ENCODE results near the gene TTLL8.

TTLL8 gene

GRCh38 chr22:49975543-49976389 is 82.3 kb downstream of the TTLL8 start:
- H3K4me3 ChIP-seq (ENCODE audit: control insufficient read depth in 1 of 7, extremely low read depth in 1 of 7, insufficient read depth in 4 of 7, low read depth in 2 of 7, low read length in 6 of 7) = no peak overlapping the region
- H3K36me3 ChIP-seq (ENCODE audit: control insufficient read depth in 4 of 4, insufficient read depth in 4 of 4, low read length in 3 of 4) = no peaks in the 10 kb centered on the region
- 31% methylated on average over 11 of the region's 17 CpGs for WGBS (ENCODE audit: insufficient coverage)
- POLR2A ChIA-PET = interaction anchor here (1.0 kb wide), 1 partner anchor 12 kb away, joined by 3 read pairs; no protein-coding TSS in a partner anchor
- CTCF ChIA-PET = no interaction called here
- H3K27me3 ChIP-seq (replicated peaks in 2 of 5; ENCODE audit: control insufficient read depth in 4 of 5, insufficient read depth in 5 of 5, low read length in 4 of 5) = peaks cover 0 to 11% (median 0%) of the 10 kb centered on the region in 5 experiments
- no peak overlapping the region for H3K27ac ChIP-seq (ENCODE audit: insufficient read depth in 1 of 2, low read depth in 1 of 2, low read length in 2 of 2, poor library complexity in 1 of 2, severe bottlenecking in 2 of 2)
- peaks cover 0 to 22% (median 18%) of the 10 kb centered on the region in 4 experiments for H3K4me1 ChIP-seq (ENCODE audit: control extremely low read depth in 1 of 4, control insufficient read depth in 4 of 4, insufficient read depth in 4 of 4, low read length in 3 of 4)
- peak in 1 of 3 donors; percentile 60 for DNase-seq
- H3K9me3 ChIP-seq (ENCODE audit: control extremely low read depth in 1 of 5, control insufficient read depth in 4 of 5, insufficient read depth in 2 of 5, low read depth in 1 of 5, low read length in 4 of 5) = peaks cover 0 to 8% (median 2%) of the 10 kb centered on the region in 5 experiments

GRCh38 chr22:49973018-49973961 is 84.8 kb downstream of the TTLL8 start:
- peak in 2 of 3 donors; percentile 76 to 90 for DNase-seq
- Histone ChIP-seq H3K9me3 (ENCODE audit: control extremely low read depth in 1 of 5, control insufficient read depth in 4 of 5, insufficient read depth in 2 of 5, low read depth in 1 of 5, low read length in 4 of 5) (no peaks in the 10 kb centered on the region), H3K27me3 (replicated peaks in 2 of 5; ENCODE audit: control insufficient read depth in 4 of 5, insufficient read depth in 5 of 5, low read length in 4 of 5) (peaks cover 0 to 11% (median 0%) of the 10 kb centered on the region in 5 experiments), H3K36me3 (ENCODE audit: control insufficient read depth in 4 of 4, insufficient read depth in 4 of 4, low read length in 3 of 4) (no peaks in the 10 kb centered on the region), H3K27ac (ENCODE audit: insufficient read depth in 1 of 2, low read depth in 1 of 2, low read length in 2 of 2, poor library complexity in 1 of 2, severe bottlenecking in 2 of 2) (no peak overlapping the region), H3K4me3 (ENCODE audit: control insufficient read depth in 1 of 7, extremely low read depth in 1 of 7, insufficient read depth in 4 of 7, low read depth in 2 of 7, low read length in 6 of 7) (no peak overlapping the region), H3K4me1 (ENCODE audit: control extremely low read depth in 1 of 4, control insufficient read depth in 4 of 4, insufficient read depth in 4 of 4, low read length in 3 of 4) (peaks cover 0 to 32% (median 26%) of the 10 kb centered on the region in 4 experiments)
- ChIA-PET POLR2A (no interaction called here), CTCF (no interaction called here)
- 95% methylated on average over 4 of the region's 5 CpGs for WGBS (ENCODE audit: insufficient coverage)

GRCh38 chr22:49972163-49973017 is 85.7 kb downstream of the TTLL8 start:
- peaks cover 0 to 39% (median 33%) of the 10 kb centered on the region in 4 experiments for H3K4me1 ChIP-seq (ENCODE audit: control extremely low read depth in 1 of 4, control insufficient read depth in 4 of 4, insufficient read depth in 4 of 4, low read length in 3 of 4)
- DNase-seq = peak in 1 of 3 donors; percentile 58
- POLR2A ChIA-PET = interaction anchor here (0.6 to 1.9 kb wide), 4 partner anchors 11 to 192 kb away, joined by 3 to 25 read pairs (median 5); partner anchors contain the start of gene PIM3
- H3K36me3 ChIP-seq (ENCODE audit: control insufficient read depth in 4 of 4, insufficient read depth in 4 of 4, low read length in 3 of 4) = no peaks in the 10 kb centered on the region
- no peaks in the 10 kb centered on the region for H3K9me3 ChIP-seq (ENCODE audit: control extremely low read depth in 1 of 5, control insufficient read depth in 4 of 5, insufficient read depth in 2 of 5, low read depth in 1 of 5, low read length in 4 of 5)
- CTCF ChIA-PET = interaction anchor here (2.5 to 2.6 kb wide), 2 partner anchors 10 to 39 kb away, joined by 7 to 11 read pairs; no protein-coding TSS in a partner anchor
- peaks cover 0 to 11% (median 0%) of the 10 kb centered on the region in 5 experiments for H3K27me3 ChIP-seq (replicated peaks in 2 of 5; ENCODE audit: control insufficient read depth in 4 of 5, insufficient read depth in 5 of 5, low read length in 4 of 5)
- H3K27ac ChIP-seq (ENCODE audit: insufficient read depth in 1 of 2, low read depth in 1 of 2, low read length in 2 of 2, poor library complexity in 1 of 2, severe bottlenecking in 2 of 2) = no peak overlapping the region
- 39% methylated on average over 28 of the region's 45 CpGs for WGBS (ENCODE audit: insufficient coverage)
- H3K4me3 ChIP-seq (ENCODE audit: control insufficient read depth in 1 of 7, extremely low read depth in 1 of 7, insufficient read depth in 4 of 7, low read depth in 2 of 7, low read length in 6 of 7) = no peak overlapping the region

GRCh38 chr22:49971232-49972162 is 86.6 kb downstream of the TTLL8 start:
- ChIA-PET POLR2A (interaction anchor here (0.5 to 1.9 kb wide), 9 partner anchors 10 to 219 kb away, joined by 3 to 25 read pairs (median 4); partner anchors contain the start of gene PIM3), CTCF (interaction anchor here (0.6 to 2.6 kb wide), 5 partner anchors 8 to 41 kb away, joined by 3 to 11 read pairs (median 7); no protein-coding TSS in a partner anchor)
- 8% methylated on average over 62 of the region's 81 CpGs for WGBS (ENCODE audit: insufficient coverage)
- Histone ChIP-seq H3K27me3 (replicated peaks in 2 of 5; ENCODE audit: control insufficient read depth in 4 of 5, insufficient read depth in 5 of 5, low read length in 4 of 5) (peaks cover 0 to 11% (median 0%) of the 10 kb centered on the region in 5 experiments), H3K27ac (ENCODE audit: insufficient read depth in 1 of 2, low read depth in 1 of 2, low read length in 2 of 2, poor library complexity in 1 of 2, severe bottlenecking in 2 of 2) (peak overlapping the region in 1 of 2 experiments; percentile 34), H3K4me1 (ENCODE audit: control extremely low read depth in 1 of 4, control insufficient read depth in 4 of 4, insufficient read depth in 4 of 4, low read length in 3 of 4) (peaks cover 0 to 48% (median 42%) of the 10 kb centered on the region in 4 experiments), H3K36me3 (ENCODE audit: control insufficient read depth in 4 of 4, insufficient read depth in 4 of 4, low read length in 3 of 4) (no peaks in the 10 kb centered on the region), H3K9me3 (ENCODE audit: control extremely low read depth in 1 of 5, control insufficient read depth in 4 of 5, insufficient read depth in 2 of 5, low read depth in 1 of 5, low read length in 4 of 5) (no peaks in the 10 kb centered on the region), H3K4me3 (ENCODE audit: control insufficient read depth in 1 of 7, extremely low read depth in 1 of 7, insufficient read depth in 4 of 7, low read depth in 2 of 7, low read length in 6 of 7) (peak overlapping the region; percentile 15 to 70 (median 50))
- DNase-seq = peak in 1 of 3 donors; percentile 59

GRCh38 chr22:49970528-49971231 is 87.4 kb downstream of the TTLL8 start:
- DNase-seq = peak; percentile 98 to 99 (median 99)
- POLR2A ChIA-PET = interaction anchor here (0.5 to 1.9 kb wide), 9 partner anchors 9 to 220 kb away, joined by 3 to 25 read pairs (median 3); partner anchors contain the start of gene PIM3
- H3K27ac ChIP-seq (ENCODE audit: insufficient read depth in 1 of 2, low read depth in 1 of 2, low read length in 2 of 2, poor library complexity in 1 of 2, severe bottlenecking in 2 of 2) = peak overlapping the region in 1 of 2 experiments; percentile 34
- CTCF ChIA-PET = interaction anchor here (0.6 to 2.6 kb wide), 5 partner anchors 9 to 40 kb away, joined by 3 to 11 read pairs (median 7); no protein-coding TSS in a partner anchor
- H3K4me1 ChIP-seq (ENCODE audit: control extremely low read depth in 1 of 4, control insufficient read depth in 4 of 4, insufficient read depth in 4 of 4, low read length in 3 of 4) = peaks cover 0 to 53% (median 48%) of the 10 kb centered on the region in 4 experiments
- 6% methylated on average over 22 of the region's 32 CpGs for WGBS (ENCODE audit: insufficient coverage)
- peak overlapping the region in 6 of 7 experiments; percentile 15 to 70 (median 50) for H3K4me3 ChIP-seq (ENCODE audit: control insufficient read depth in 1 of 7, extremely low read depth in 1 of 7, insufficient read depth in 4 of 7, low read depth in 2 of 7, low read length in 6 of 7)
- no peaks in the 10 kb centered on the region for H3K9me3 ChIP-seq (ENCODE audit: control extremely low read depth in 1 of 5, control insufficient read depth in 4 of 5, insufficient read depth in 2 of 5, low read depth in 1 of 5, low read length in 4 of 5)
- H3K27me3 ChIP-seq (replicated peaks in 2 of 5; ENCODE audit: control insufficient read depth in 4 of 5, insufficient read depth in 5 of 5, low read length in 4 of 5) = peaks cover 0 to 11% (median 0%) of the 10 kb centered on the region in 5 experiments
- H3K36me3 ChIP-seq (ENCODE audit: control insufficient read depth in 4 of 4, insufficient read depth in 4 of 4, low read length in 3 of 4) = no peaks in the 10 kb centered on the region
